Osteoblast (primary cell): ENCODE results near the gene XYLT1. TPM values are rescaled to one million over a fixed set of nuclear protein-coding genes. Genes with fewer than 3 reads are reported as not detected.

ENCODE experiments used
- DNase-seq: peaks from one replicate; pipeline ENCODE4 v3.0.0; 2011; ENCODE audit warnings: low spot score, mixed read lengths; ENCODE audit not compliant: insufficient read length; ENCODE audit errors: missing footprints
- H2AFZ ChIP-seq: 2 replicates; pipeline ENCODE4 v1.6.0; 2011; ENCODE audit warnings: mild to moderate bottlenecking, low read length
- H3K27ac ChIP-seq: 2 replicates; pipeline ENCODE4 v1.5.1; 2011; ENCODE audit warnings: mild to moderate bottlenecking, low read depth, low read length, moderate library complexity
- H3K27me3 ChIP-seq: 2 replicates; pipeline ENCODE4 v1.6.0; 2012; ENCODE audit warnings: mild to moderate bottlenecking, control low read depth, inconsistent platforms, low read length, moderate library complexity; ENCODE audit not compliant: insufficient read depth
- H3K36me3 ChIP-seq: 2 replicates; pipeline ENCODE4 v1.5.1; 2011; ENCODE audit warnings: mild to moderate bottlenecking, low read length, control low read depth, moderate library complexity; ENCODE audit not compliant: insufficient read depth
- H3K4me1 ChIP-seq: 2 replicates; pipeline ENCODE4 v1.5.1; 2011; ENCODE audit warnings: mild to moderate bottlenecking, low read length, control low read depth, moderate library complexity; ENCODE audit not compliant: insufficient read depth
- H3K4me2 ChIP-seq: 2 replicates; pipeline ENCODE4 v1.6.0; 2011; ENCODE audit warnings: mild to moderate bottlenecking, low read length; ENCODE audit not compliant: insufficient read depth
- H3K4me3 ChIP-seq: fragments of 200-600 bp; sonication (generic); 3 replicates; pipeline ENCODE4 v1.5.1; 2012; ENCODE audit warnings: mild to moderate bottlenecking, low read length, inconsistent platforms; ENCODE audit not compliant: insufficient read depth
- H3K79me2 ChIP-seq: 2 replicates; pipeline ENCODE4 v1.6.0; 2012; ENCODE audit warnings: mild to moderate bottlenecking, low read length, control low read depth, inconsistent platforms; ENCODE audit not compliant: insufficient read depth
- H3K9me3 ChIP-seq: 2 replicates; pipeline ENCODE4 v1.5.1; 2011; ENCODE audit warnings: low read depth, low read length, control low read depth
- H4K20me1 ChIP-seq: 2 replicates; pipeline ENCODE4 v1.6.0; 2012; ENCODE audit warnings: mild to moderate bottlenecking, low read length, control low read depth; ENCODE audit not compliant: insufficient read depth
- total RNA-seq: library from RNA; depleted of rRNA; stranded (reverse); fragments of >200 nt; gene quantifications from 2 replicates; pipeline ENCODE4 v1.2.3, GENCODE V29; 2012
- TF ChIP-seq, protein P1 (sequence below): IDR thresholded peaks from 2 replicates; pipeline ENCODE4 v1.5.1; 2011; ENCODE audit warnings: mild to moderate bottlenecking, low read depth, low read length, moderate library complexity; ENCODE audit errors: extremely low read depth

The XYLT1 gene
- total RNA-seq, 1 donor, result 43.4 TPM

DNA sequence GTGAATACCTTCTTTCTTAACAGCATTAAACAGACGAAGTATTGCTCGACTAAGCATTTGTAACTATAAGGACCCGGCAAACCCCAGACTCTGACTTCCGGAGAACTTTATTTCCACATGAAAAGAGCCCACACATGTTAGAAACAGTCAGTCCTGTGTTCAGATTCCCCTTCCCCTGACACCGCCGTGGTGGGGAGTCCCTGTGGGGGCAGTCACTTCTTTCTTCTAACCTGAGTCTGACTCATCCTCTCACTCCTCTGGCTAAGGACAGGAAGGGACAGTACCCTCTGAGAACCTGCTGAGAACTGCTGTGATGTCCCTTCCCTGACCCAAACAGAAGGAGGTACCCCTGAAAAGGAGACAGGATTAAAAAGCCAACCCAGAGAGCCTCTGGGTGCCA, 165.1 kb downstream of the XYLT1 start:
- H4K20me1 ChIP-seq, result peaks cover 65% of the 10 kb centered on the region
- H3K4me2 ChIP-seq, result no peak overlapping the region
- no peak for DNase-seq
- H3K4me1 ChIP-seq, result peaks cover 12% of the 10 kb centered on the region
- H3K4me3 ChIP-seq, result no peak overlapping the region
- H3K79me2 ChIP-seq, result peaks cover 3% of the 10 kb centered on the region
- no peaks in the 10 kb centered on the region for H3K36me3 ChIP-seq
- TF ChIP-seq, protein P1, sequence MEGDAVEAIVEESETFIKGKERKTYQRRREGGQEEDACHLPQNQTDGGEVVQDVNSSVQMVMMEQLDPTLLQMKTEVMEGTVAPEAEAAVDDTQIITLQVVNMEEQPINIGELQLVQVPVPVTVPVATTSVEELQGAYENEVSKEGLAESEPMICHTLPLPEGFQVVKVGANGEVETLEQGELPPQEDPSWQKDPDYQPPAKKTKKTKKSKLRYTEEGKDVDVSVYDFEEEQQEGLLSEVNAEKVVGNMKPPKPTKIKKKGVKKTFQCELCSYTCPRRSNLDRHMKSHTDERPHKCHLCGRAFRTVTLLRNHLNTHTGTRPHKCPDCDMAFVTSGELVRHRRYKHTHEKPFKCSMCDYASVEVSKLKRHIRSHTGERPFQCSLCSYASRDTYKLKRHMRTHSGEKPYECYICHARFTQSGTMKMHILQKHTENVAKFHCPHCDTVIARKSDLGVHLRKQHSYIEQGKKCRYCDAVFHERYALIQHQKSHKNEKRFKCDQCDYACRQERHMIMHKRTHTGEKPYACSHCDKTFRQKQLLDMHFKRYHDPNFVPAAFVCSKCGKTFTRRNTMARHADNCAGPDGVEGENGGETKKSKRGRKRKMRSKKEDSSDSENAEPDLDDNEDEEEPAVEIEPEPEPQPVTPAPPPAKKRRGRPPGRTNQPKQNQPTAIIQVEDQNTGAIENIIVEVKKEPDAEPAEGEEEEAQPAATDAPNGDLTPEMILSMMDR, result no peak
- no peak overlapping the region for H3K27ac ChIP-seq
- H3K9me3 ChIP-seq, result no peaks in the 10 kb centered on the region
- H2AFZ ChIP-seq, result no peak overlapping the region
- no peaks in the 10 kb centered on the region for H3K27me3 ChIP-seq

DNA sequence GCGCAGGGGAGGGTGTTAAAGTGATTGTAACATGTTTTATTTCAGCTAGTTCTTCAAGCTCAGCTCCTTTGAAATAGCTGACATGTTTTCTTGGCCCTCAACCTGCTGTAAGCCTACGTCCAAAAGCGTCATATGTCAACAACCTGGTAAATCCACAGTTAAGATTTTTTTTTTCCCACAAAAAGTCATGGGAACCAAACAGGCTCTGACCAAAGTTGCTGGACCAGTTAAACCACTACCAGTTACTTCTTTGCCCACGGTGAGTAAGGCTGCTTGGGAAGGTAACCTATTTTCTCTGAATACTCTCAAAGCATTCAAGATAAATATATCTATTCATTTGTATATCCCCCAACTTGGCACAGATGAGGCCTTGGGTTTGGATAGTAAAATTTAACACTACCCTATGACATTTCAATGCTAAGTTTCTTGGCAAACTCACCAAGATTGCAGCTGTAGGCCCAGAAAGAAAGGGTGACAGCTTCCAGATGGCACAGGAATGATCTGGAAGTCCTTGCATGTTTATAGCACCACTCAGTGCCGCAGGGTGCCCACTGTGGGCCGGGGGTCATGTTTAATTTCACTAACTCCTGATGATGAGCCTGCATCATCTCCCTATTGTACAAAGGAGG, 166.2 kb downstream of the XYLT1 start:
- Histone ChIP-seq H2AFZ (no peak overlapping the region), H3K9me3 (no peaks in the 10 kb centered on the region), H4K20me1 (peaks cover 65% of the 10 kb centered on the region), H3K4me3 (no peak overlapping the region), H3K27me3 (no peaks in the 10 kb centered on the region), H3K27ac (no peak overlapping the region), H3K79me2 (peaks cover 3% of the 10 kb centered on the region), H3K4me1 (peaks cover 12% of the 10 kb centered on the region), H3K4me2 (no peak overlapping the region), H3K36me3 (no peaks in the 10 kb centered on the region)
- TF ChIP-seq, protein P1, result no peak
- no peak for DNase-seq

- H3K36me3 ChIP-seq, result no peaks in the 10 kb centered on the region
- H3K4me2 ChIP-seq, result no peak overlapping the region
- peaks cover 3% of the 10 kb centered on the region for H3K79me2 ChIP-seq
- H2AFZ ChIP-seq, result no peak overlapping the region
- H3K9me3 ChIP-seq, result no peaks in the 10 kb centered on the region
- TF ChIP-seq, protein P1, result no peak
- no peak overlapping the region for H3K4me3 ChIP-seq
- peaks cover 66% of the 10 kb centered on the region for H4K20me1 ChIP-seq
- H3K4me1 ChIP-seq, result peaks cover 12% of the 10 kb centered on the region
- DNase-seq, result no peak
- H3K27me3 ChIP-seq, result no peaks in the 10 kb centered on the region
- no peak overlapping the region for H3K27ac ChIP-seq
These were observed 166.7 kb downstream of the XYLT1 start for GRCh38 chr16:17304106-17304490.

- no peak overlapping the region for H3K27ac ChIP-seq
- DNase-seq, result no peak
- H3K36me3 ChIP-seq, result no peaks in the 10 kb centered on the region
- H3K27me3 ChIP-seq, result no peaks in the 10 kb centered on the region
- peaks cover 62% of the 10 kb centered on the region for H4K20me1 ChIP-seq
- H3K9me3 ChIP-seq, result no peaks in the 10 kb centered on the region
- peaks cover 12% of the 10 kb centered on the region for H3K4me1 ChIP-seq
- TF ChIP-seq, protein P1, result no peak
- no peak overlapping the region for H3K4me3 ChIP-seq
- peak overlapping the region; percentile 46 for H3K4me2 ChIP-seq
- H3K79me2 ChIP-seq, result peaks cover 3% of the 10 kb centered on the region
- H2AFZ ChIP-seq, result no peak overlapping the region
These were observed 167.7 kb downstream of the XYLT1 start for GRCh38 chr16:17303101-17303500.
